ENCODE measurements around the gene HIGD1C. TPM values are rescaled to one million over a fixed set of nuclear protein-coding genes. Genes with fewer than 3 reads are reported as not detected.

Gene HIGD1C
- total and polyA plus RNA-seq, 2 donors (not counting 1 experiment from before 2014, with no cell fraction given): not detected

DNA sequence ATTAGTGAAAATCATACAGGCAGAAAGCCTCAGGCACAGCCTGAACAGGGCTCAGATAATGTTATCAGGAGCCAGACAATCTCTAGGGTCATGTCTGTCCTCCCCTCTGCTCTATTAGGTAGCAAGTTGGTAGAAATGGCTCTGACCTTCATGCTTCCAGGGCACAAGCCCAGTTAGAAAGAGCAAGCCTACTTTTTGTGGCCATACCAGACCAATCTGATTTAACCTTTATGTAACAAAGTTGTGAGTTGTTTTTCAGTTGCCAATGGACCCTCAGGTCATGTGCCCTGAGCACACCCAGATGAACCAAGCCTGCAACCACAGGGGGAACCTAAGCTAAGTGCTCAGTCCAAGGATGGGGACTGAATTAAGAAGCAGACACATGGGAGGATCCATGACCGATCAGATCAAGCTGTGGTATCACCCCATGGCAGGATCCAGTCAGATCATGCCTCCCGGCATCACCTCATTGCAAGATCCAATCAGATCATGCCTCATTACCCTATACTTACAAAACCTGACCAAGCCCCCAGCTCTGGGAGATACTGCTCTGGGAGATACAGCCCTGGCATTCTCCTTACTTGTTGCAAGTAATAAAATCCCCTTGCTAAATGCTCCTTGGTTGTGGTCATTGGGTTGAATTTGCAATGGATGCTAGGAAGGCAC lies 18.8 kb upstream of the HIGD1C start:
- no peak overlapping the region for H3K27ac ChIP-seq (ENCODE audit: insufficient read depth, low read length)
- H3K4me3 ChIP-seq (replicated peaks in 1 of 4; ENCODE audit: control extremely low read depth in 1 of 4, insufficient read depth in 1 of 4, low read depth in 3 of 4, low read length in 4 of 4): no peak overlapping the region
- H3K79me2 ChIP-seq (ENCODE audit: control insufficient read depth, insufficient read depth, low read length): no peaks in the 10 kb centered on the region
- H3K27me3 ChIP-seq (ENCODE audit: control insufficient read depth, insufficient read depth, low read length): no peaks in the 10 kb centered on the region
- H3K9me3 ChIP-seq (ENCODE audit: control insufficient read depth, insufficient read depth, low read depth, low read length): no peaks in the 10 kb centered on the region
- DNase-seq (ENCODE audit: low read depth in 2 of 2): peak in 1 of 2 donors; percentile 28
- no peaks in the 10 kb centered on the region for H3K36me3 ChIP-seq (ENCODE audit: control insufficient read depth, insufficient read depth, low read length)
- TF ChIP-seq EZH2 (IDR thresholded peaks at IDR 0.05; ENCODE audit: low read length, missing control alignments): no peak
- TF ChIP-seq, protein P1, sequence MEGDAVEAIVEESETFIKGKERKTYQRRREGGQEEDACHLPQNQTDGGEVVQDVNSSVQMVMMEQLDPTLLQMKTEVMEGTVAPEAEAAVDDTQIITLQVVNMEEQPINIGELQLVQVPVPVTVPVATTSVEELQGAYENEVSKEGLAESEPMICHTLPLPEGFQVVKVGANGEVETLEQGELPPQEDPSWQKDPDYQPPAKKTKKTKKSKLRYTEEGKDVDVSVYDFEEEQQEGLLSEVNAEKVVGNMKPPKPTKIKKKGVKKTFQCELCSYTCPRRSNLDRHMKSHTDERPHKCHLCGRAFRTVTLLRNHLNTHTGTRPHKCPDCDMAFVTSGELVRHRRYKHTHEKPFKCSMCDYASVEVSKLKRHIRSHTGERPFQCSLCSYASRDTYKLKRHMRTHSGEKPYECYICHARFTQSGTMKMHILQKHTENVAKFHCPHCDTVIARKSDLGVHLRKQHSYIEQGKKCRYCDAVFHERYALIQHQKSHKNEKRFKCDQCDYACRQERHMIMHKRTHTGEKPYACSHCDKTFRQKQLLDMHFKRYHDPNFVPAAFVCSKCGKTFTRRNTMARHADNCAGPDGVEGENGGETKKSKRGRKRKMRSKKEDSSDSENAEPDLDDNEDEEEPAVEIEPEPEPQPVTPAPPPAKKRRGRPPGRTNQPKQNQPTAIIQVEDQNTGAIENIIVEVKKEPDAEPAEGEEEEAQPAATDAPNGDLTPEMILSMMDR (conservative IDR thresholded peaks at IDR 0.05 in 1 of 2, IDR thresholded peaks at IDR 0.05 in 1 of 2; ENCODE audit: low read depth in 1 of 2, low read length in 2 of 2): no peak
- no peak overlapping the region for H2AFZ ChIP-seq (ENCODE audit: low read length)
- peaks cover 5% of the 10 kb centered on the region for H3K4me1 ChIP-seq (ENCODE audit: control insufficient read depth, extremely low read depth, insufficient read depth, low read length)
- no peak overlapping the region for H3K4me2 ChIP-seq (ENCODE audit: extremely low read depth, insufficient read depth, low read length)
- no peaks in the 10 kb centered on the region for H4K20me1 ChIP-seq (ENCODE audit: control insufficient read depth, extremely low read depth, insufficient read depth, low read length)
- no peak overlapping the region for H3K9ac ChIP-seq (ENCODE audit: insufficient read depth, low read length)

DNA sequence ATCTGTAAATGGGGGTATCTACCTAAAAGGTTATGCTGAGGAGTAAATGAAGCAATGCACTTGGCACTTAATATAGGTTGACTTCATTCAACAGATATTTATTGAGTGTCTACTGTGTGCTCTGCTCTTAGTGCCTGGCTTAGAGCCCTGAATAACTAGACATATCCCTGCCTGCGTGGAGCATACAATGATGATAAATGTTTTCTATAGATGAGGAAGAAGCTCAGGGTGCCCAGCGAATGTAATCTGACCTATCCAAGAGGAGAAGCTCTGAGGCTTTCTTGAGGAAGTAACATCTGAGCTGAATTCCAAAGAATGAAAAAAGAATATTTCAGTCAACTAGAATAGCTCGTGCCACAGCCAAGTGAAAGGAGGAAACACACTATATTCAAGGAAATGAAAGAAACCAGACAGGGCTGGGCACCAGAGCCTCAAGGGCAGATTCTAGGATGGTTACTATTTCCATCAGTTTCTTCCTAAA lies 17.9 kb upstream of the HIGD1C start:
- Histone ChIP-seq H3K4me2 (ENCODE audit: extremely low read depth, insufficient read depth, low read length) (peak overlapping the region; percentile 3), H3K4me3 (replicated peaks in 1 of 4; ENCODE audit: control extremely low read depth in 1 of 4, insufficient read depth in 1 of 4, low read depth in 3 of 4, low read length in 4 of 4) (no peak overlapping the region), H3K9me3 (ENCODE audit: control insufficient read depth, insufficient read depth, low read depth, low read length) (no peaks in the 10 kb centered on the region), H3K79me2 (ENCODE audit: control insufficient read depth, insufficient read depth, low read length) (no peaks in the 10 kb centered on the region), H3K27me3 (ENCODE audit: control insufficient read depth, insufficient read depth, low read length) (no peaks in the 10 kb centered on the region), H3K27ac (ENCODE audit: insufficient read depth, low read length) (no peak overlapping the region), H3K36me3 (ENCODE audit: control insufficient read depth, insufficient read depth, low read length) (no peaks in the 10 kb centered on the region), H3K9ac (ENCODE audit: insufficient read depth, low read length) (no peak overlapping the region), H2AFZ (ENCODE audit: low read length) (no peak overlapping the region), H4K20me1 (ENCODE audit: control insufficient read depth, extremely low read depth, insufficient read depth, low read length) (no peaks in the 10 kb centered on the region), H3K4me1 (ENCODE audit: control insufficient read depth, extremely low read depth, insufficient read depth, low read length) (peaks cover 5% of the 10 kb centered on the region)
- TF ChIP-seq, protein P1 (conservative IDR thresholded peaks at IDR 0.05 in 1 of 2, IDR thresholded peaks at IDR 0.05 in 1 of 2; ENCODE audit: low read depth in 1 of 2, low read length in 2 of 2): no peak
- no peak for TF ChIP-seq EZH2 (IDR thresholded peaks at IDR 0.05; ENCODE audit: low read length, missing control alignments)
- DNase-seq (ENCODE audit: low read depth in 2 of 2): peak in 1 of 2 donors; percentile 25

DNA sequence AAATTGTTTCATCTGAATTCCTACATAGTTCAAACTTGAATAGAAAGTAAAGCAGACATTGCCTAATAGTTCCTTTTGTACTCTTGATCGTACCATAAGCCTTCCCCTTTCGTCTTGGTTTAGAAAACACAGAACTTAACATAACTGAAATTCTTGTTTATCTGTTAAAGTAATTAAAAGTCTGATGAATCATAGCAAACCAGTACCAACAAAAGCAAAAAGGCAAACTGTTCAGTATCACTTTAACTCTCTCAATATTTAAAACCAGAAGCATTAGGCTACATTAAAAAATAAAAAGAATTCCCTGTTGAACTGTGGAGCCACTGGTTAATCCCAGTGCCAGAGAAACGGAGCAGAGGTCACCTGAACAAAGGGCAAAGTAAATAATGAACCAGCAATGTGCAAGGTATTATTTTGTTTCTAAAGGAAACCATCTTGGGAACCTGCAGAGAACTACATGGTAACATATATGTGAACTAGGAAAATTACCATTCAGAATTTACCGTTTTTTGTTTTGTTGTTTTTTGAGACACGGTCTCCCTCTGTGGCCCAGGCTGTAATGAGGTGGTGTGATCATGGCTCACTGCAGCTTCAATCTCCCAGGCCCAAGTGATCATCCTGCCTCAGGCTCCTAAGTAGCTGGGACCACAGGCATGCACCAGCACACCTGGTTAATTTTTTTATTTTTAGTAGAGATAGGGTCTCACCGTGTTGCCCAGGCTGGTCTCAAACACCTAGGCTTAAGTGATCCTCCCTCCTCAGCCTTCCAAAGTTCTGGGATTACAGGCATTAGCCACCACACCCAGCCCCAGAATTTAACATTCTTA lies 17.1 kb upstream of the HIGD1C start:
- Histone ChIP-seq H3K4me3 (replicated peaks in 1 of 4; ENCODE audit: control extremely low read depth in 1 of 4, insufficient read depth in 1 of 4, low read depth in 3 of 4, low read length in 4 of 4) (peak overlapping the region in 1 of 4 experiments; percentile 6), H3K79me2 (ENCODE audit: control insufficient read depth, insufficient read depth, low read length) (no peaks in the 10 kb centered on the region), H3K4me2 (ENCODE audit: extremely low read depth, insufficient read depth, low read length) (peak overlapping the region; percentile 48), H4K20me1 (ENCODE audit: control insufficient read depth, extremely low read depth, insufficient read depth, low read length) (no peaks in the 10 kb centered on the region), H3K27ac (ENCODE audit: insufficient read depth, low read length) (no peak overlapping the region), H2AFZ (ENCODE audit: low read length) (no peak overlapping the region), H3K36me3 (ENCODE audit: control insufficient read depth, insufficient read depth, low read length) (no peaks in the 10 kb centered on the region), H3K4me1 (ENCODE audit: control insufficient read depth, extremely low read depth, insufficient read depth, low read length) (peaks cover 5% of the 10 kb centered on the region), H3K27me3 (ENCODE audit: control insufficient read depth, insufficient read depth, low read length) (no peaks in the 10 kb centered on the region), H3K9ac (ENCODE audit: insufficient read depth, low read length) (no peak overlapping the region), H3K9me3 (ENCODE audit: control insufficient read depth, insufficient read depth, low read depth, low read length) (no peaks in the 10 kb centered on the region)
- peak; percentile 55 to 73 for DNase-seq (ENCODE audit: low read depth in 2 of 2)
- TF ChIP-seq, protein P1 (conservative IDR thresholded peaks at IDR 0.05 in 1 of 2, IDR thresholded peaks at IDR 0.05 in 1 of 2; ENCODE audit: low read depth in 1 of 2, low read length in 2 of 2): no peak
- no peak for TF ChIP-seq EZH2 (IDR thresholded peaks at IDR 0.05; ENCODE audit: low read length, missing control alignments)
